HG03108 (cell line): Measurements from ENCODE around the gene LYPD6B.
A peak's percentile ranks its signal among the peaks of the same experiment; 100 is the strongest.

Experiments used
- ATAC-seq: cut with Tn5 transposase; IDR thresholded peaks from one replicate; pipeline ENCODE4 v1.9.1; 2021; ENCODE audit warnings: moderate library complexity; ENCODE audit not compliant: unreplicated experiment

LYPD6B gene

GRCh38 chr2:149039213-149039724, 770 bp downstream of the LYPD6B start:
- ATAC-seq, result no peak

DNA sequence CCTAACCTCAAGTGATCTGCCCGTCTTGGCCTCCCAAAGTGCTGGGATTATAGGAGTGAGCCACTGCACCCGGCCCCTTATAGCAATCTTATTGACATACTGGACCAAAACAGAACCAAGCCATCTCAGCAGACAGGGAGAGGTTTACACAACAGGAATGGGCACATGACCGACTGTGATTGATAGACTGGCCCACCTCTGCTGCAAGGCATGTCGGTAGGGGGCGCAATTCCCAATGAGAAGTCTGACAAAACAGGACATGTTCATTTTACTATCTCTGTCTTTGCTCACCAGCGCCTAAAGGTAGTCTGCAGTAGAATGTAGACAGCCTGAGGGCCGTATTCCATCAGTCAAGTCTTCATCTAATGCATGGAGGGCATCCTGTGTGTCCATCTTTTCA, 2.0 kb downstream of the LYPD6B start:
- no peak for ATAC-seq

DNA sequence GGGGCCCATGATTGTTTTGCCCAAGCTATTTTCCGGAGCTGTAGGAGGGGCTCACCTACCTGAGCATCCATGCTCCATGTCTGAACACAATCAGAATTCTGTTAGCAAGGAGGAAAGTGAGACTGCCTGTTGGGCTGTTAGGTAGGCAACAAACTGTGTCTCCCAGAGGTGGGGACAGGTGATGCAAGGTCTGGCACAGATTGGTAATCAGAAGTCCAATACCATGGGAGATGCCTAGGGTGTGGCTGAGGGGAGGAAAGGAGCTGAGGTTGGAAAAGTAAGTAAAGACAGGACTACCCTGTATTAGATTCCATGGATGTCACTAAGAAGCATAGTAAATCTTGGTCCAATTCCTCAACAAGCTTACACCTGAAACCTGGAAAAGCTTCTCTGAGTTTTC, 3.0 kb downstream of the LYPD6B start:
- ATAC-seq, result no peak

GRCh38 chr2:149042881-149043280, 4.4 kb downstream of the LYPD6B start:
- ATAC-seq, result no peak

DNA sequence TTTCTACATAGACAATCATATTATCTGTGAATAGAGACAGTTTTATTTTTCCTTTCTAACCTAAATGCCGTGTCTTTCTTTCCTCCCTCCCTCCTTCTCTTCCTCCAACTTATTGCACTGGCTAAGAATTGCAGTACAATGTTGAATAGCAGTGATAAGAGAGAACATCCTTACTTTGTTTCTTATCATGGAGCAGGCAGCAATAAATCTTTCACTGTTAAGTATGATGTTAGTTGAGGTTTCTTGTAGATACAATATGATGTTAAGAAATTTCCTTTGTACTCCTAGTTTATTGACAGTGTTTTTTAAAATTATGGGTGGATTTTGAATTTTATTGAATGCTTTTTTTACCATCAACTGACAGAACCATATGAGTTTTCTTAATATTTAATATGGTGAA, 6.0 kb downstream of the LYPD6B start:
- no peak for ATAC-seq

- no peak for ATAC-seq
Observed at GRCh38 chr2:149047118-149047517, 8.6 kb downstream of the LYPD6B start.

DNA sequence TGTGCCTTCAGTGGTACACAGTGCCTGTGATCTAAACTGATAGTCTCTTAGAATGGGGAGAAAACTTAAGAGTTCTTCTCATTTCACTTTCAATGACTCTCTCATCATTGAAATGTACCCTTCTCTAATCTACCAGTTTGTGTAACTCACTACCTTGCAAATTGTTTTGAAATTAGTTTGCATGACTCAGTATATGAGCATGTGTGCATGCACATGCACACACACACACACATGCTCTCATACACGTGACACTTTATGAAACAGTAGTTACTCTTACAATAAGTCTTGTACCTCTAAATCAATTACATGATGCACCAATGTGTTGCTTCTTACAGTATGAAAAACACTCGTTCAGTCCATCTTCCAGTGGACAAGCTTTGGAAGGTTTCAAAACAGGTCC, 10.6 kb downstream of the LYPD6B start:
- ATAC-seq, result no peak

DNA sequence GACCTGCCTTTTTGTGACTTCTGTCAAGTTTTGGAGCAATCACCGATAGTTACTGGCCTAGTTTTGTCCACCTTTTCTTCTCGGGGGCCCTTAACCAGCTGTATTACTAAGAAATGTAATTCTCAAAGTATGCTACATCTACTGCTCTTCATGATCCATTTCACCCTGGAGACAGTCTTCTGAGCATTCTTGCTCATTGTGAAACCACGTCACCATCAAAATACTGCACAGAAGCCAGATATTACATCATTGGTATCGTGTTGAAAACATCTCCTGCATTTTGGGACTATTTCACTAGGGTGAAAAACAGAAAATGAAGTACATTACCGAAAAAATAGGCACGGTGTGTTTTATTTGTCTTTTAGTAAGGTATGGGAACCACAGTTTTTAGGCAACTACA, 11.7 kb downstream of the LYPD6B start:
- peak; percentile 77 for ATAC-seq

GRCh38 chr2:149055751-149056150, 17.3 kb downstream of the LYPD6B start:
- no peak for ATAC-seq

DNA sequence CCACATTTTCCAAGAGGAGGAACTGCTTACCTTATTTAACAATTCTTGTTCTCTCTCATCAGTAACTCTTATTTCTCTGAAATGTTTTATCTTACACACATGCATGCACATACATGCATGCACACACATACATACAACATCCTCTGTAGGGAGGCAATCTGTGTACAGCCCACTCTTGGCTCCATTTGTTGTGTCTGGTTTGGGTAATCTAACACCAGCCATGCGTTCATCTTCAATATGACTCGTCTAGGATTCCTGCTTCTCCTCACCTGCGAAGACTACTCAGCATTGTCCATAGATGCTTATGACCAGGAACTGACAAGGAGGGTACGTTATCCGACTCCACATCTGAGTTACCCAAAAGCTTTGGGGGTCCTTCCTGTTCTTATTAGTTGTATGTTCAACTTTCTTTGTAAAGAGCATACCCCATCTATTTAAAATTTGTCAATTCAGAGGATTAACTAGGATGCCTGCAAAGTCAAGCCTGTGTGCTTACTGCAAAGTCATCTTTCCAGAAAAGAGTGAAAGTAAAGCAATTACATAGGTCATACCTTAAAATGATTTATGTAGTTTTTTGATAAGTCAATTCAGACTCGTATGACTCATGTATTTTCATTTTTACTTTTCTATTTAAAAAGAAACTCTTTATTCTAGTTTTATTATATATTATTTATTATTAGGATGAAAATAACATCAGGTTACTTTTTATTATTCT, 18.2 kb downstream of the LYPD6B start:
- no peak for ATAC-seq

GRCh38 chr2:149057401-149057800, 18.9 kb downstream of the LYPD6B start:
- no peak for ATAC-seq

DNA sequence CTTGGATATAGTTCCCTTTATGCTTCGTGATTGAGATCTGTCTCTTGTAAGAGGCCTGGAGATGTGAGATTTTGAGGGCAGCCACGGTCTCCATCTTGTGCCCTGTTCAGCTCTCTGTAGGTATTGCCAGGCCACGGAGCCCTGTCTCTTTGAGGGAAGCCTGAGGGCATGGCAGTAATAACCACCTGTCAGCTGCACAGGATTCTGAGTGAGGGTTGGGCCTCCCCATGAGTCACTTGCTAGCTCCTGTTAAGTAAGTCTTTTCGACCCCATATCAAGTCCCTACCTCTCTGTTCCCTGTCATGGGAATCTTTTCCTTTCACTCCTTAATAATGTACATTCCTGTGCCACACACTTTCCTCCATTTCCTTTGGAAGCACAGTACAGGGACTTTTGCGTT, 20.4 kb downstream of the LYPD6B start:
- no peak for ATAC-seq

DNA sequence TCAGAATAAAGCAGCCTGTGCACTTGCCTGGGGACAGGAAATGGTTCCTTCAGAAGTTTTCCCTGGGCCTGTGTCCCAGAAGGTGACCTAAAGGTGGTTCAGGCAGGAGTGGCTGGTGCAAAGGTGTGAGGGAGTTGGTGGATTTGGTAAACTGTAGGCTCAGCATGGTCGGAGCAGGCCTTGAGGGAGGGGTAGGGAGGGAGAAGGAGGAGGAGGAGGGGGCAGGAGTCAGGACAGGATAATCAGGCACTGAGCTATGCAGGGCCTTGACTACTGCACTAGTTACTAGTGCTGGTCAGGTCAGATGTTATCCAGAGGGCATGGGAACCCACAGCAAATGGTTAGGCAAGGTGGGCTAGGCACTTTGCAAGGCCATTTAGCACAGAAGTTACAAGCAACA, 21.3 kb downstream of the LYPD6B start:
- ATAC-seq, result no peak

DNA sequence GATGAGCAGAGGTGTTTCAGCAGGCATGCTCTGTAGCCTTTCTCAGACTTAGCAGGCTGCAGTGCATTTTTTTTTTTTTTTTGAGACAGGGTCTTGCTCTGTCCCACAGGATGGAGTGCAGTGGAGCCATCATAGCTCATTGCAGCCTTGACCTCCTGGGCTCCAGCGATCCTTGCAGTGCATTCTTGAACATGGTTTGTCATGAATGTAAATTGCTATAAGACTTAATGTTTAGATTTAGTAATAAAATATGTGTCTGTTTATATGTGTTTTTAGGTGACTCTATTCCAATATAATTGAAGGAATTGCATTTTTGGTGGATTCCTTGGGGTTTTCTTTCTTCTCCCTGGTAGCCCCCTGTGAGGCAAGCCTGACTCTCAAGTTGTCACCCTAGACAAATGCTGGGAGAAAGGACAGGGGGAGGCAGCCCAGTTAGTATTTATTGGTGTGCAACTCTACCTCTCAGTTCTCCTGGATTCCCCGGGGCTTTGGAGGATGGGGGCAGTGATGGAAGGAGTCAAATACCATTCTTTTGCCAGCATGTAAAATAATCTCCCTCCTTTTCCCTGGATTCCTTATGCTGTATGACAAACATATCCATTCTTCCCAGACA, 22.7 kb downstream of the LYPD6B start:
- ATAC-seq, result no peak

DNA sequence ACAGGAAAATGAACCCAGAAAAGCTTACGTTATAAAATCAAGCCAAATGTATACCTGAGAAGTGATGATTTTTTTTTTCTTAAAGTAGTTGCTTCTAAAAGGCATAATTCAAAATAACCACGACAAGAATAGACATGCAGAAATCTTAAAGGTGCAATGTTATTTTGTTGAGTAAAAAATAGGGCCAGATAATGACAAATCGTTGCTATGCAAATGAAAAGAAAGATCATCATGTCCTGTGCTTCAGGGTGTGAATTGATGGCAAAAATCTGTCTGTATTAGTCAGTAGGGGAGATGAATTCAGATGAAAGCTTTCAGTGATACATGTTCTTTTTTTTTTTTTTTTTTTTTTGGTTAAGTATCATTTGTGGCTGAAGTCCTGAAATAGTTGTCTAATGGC, 24.0 kb downstream of the LYPD6B start:
- no peak for ATAC-seq

GRCh38 chr2:149063177-149063576, 24.7 kb downstream of the LYPD6B start:
- ATAC-seq, result no peak

- no peak for ATAC-seq
Observed at GRCh38 chr2:149064365-149064841, 25.9 kb downstream of the LYPD6B start.

- no peak for ATAC-seq
Observed at GRCh38 chr2:149064856-149065630, 26.5 kb downstream of the LYPD6B start.

DNA sequence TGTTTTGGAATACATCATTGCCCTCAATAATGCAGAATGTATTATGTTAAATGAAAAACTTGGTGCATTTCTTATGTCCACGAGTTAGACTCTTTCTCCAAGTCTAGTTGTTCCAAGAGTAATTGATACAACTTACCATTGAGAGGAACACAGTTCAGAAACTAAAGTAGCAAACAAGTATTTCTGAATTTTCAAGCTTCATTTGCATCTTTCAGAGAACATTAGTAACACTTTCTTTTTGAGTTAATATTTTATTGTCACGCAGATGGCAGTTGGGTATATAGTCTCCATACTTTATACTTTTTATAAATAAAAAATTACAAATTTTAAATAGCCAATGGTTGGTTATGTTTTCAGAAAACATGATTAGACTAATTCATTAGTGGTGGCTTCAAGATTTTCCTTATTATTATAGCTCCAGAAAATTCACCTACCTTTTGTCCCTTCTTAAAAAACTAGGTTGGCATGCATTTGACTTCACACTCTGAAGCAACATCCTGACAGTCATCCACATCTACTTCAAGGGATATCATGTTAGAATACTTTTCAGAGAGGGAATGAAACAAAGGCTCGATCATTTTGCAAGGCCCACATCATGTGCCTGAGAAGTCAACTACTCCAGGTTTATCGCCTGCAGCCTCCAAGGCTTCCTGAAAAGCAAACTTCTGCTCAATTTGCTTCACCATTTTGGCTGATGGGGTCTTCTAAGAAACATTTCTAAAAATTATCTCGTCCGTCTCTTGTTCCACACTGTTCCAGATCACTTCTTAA, 29.9 kb downstream of the LYPD6B start:
- no peak for ATAC-seq

GRCh38 chr2:149068996-149069888, 30.7 kb downstream of the LYPD6B start:
- ATAC-seq, result no peak
